GM12875 (cell line): ENCODE results near the gene UBA1.
A peak's percentile ranks its signal among the peaks of the same experiment; 100 is the strongest.

Experiments used
- H3K4me3 ChIP-seq: one replicate; pipeline ENCODE4 v1.5.1; 2011; ENCODE audit warnings: low read depth, low read length, control low read depth
- CTCF ChIP-seq: IDR thresholded peaks from 2 replicates; pipeline ENCODE4 v1.5.1; 2011; ENCODE audit warnings: low read depth, mild to moderate bottlenecking, control low read depth, inconsistent platforms, low read length, moderate library complexity, borderline replicate concordance; ENCODE audit not compliant: insufficient read depth

UBA1 gene

DNA sequence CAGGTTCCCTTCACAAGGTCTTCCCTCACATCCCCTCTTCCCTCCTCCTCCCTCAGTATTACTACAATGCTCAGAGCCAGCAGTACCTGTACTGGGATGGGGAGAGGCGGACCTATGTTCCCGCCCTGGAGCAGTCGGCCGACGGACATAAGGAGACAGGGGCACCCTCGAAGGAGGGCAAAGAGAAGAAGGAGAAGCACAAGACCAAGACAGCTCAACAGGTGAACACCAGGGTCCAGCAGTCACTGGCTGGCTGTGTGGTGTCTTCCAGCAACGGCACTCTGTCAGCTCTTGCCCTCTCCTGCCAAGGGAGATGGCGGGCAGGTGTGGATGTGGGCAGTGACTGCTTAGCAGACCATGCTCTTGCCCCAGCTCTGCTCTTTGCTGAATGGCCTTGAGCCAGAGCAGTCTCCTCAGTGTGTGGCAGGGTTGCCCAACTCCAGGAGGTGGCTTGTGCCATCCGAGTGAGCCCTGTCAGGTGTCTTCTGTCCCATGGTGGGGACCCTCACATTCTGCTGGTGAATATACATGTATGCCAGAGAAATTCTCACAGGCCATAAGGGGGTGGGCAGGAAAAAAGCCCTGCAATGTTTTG lies 11.4 kb upstream of the UBA1 start:
- no peak overlapping the region for H3K4me3 ChIP-seq
- TF ChIP-seq CTCF, result no peak

GRCh38 chrX:47184486-47184885 lies 9.1 kb upstream of the UBA1 start:
- no peak overlapping the region for H3K4me3 ChIP-seq
- TF ChIP-seq CTCF, result no peak

DNA sequence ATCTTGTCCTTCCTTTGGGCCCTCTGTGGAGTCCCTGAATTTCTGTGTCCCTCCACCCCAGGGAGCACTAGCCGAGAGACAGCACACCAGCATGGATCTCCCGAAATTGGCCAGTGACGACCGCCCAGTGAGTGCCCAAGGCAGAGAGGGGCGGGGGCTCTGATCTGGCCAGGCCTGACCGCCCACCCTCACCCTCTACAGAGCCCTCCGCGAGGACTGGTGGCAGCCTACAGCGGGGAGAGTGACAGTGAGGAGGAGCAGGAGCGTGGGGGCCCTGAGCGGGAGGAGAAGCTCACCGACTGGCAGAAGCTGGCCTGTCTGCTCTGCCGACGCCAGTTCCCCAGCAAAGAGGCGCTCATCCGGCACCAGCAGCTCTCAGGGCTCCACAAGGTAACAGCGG lies 8.4 kb upstream of the UBA1 start:
- no peak overlapping the region for H3K4me3 ChIP-seq
- TF ChIP-seq CTCF, result no peak

DNA sequence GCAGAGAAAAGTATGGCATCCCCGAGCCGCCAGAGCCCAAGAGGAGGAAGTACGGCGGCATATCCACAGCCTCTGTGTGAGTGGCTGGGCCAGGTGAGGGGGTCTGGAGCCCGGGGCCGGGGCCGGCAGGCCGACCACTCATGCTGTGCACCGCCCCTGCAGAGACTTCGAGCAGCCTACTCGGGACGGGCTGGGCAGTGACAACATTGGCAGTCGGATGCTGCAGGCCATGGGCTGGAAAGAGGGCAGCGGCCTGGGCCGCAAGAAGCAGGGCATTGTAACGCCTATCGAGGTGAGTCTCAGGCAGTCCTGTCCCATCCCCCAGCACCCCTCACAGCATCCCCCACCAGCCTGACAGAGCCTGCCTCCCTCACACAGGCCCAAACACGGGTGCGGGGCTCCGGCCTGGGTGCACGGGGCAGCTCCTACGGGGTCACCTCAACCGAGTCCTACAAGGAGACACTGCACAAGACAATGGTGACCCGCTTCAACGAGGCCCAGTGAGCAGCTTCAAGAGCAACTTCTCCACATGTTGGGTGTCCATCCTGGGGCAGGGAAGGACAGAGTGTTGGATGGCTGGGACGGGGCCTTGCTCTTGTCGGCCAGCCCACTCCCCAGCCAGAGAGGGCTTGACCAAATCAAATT lies 7.4 kb upstream of the UBA1 start:
- no peak for TF ChIP-seq CTCF
- no peak overlapping the region for H3K4me3 ChIP-seq

- no peak for TF ChIP-seq CTCF
- H3K4me3 ChIP-seq, result no peak overlapping the region
Observed at GRCh38 chrX:47187106-47187677, 6.4 kb upstream of the UBA1 start.

DNA sequence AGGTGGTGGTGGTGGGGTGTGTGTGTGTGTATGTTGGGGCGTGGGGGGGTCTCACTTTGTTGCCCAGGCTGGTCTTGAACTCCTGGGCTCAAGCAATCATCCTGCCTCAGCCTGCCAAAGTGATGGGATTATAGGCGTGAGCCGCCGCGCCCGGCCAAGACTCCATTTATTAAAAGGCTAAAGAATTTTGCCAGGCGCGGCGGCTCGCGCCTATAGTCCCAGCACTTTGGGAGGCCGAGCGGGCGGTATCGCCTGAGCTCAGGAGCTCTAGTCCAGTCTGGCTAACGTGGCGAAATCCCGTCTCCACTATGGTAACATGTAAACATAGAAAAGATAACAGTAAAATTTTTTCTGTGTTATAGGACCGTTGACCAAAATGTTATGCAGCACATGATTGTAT lies 3.7 kb upstream of the UBA1 start:
- H3K4me3 ChIP-seq, result no peak overlapping the region
- TF ChIP-seq CTCF, result no peak

DNA sequence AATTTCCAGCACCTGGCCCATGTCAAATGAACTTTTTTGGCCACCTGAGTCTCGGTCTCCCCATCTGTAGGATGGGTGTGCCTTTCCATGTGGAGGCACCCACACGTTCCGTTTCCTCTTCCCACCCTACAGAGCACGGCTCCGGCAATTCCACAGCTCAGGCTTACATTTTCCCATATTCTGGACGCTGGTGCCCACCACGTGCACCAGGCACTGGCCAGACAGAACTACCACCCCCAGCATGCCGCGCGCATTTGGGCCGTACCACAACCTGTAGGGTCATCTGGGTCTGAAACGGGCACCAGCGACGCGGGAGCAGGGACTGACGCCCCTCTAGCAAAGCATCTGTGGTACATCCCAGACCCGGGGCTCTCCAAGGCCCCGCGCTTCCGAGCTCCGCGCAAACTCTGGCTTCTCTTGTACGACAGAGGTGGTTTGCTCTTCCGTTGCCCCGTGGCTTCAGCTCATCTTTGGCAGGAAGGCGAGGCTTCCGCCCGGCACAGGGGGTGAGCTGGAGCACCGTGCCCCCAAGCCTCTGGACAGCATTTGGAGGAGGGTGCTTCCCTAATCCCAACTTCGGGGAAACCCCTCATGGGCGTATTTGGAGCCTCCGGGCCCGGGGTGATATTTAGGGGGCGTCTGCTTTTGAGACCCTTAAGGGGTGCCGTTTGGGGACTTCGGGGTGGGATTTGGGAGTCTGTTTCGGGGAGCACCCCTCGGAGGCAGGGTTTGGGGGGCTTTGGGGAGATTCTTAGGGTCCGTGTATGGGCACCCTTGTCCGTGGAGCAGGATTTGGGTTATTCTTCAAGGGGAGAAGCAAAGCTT lies 3.0 kb upstream of the UBA1 start:
- TF ChIP-seq CTCF, result no peak
- peak overlapping the region; percentile 63 for H3K4me3 ChIP-seq
